Sciatic nerve (tissue), 2 donors: ENCODE data around the gene OPRL1. TPM values are rescaled to one million over a fixed set of nuclear protein-coding genes. Genes with fewer than 3 reads are reported as not detected.

Experiments
- ATAC-seq: fragments of 200-7000 bp; cut with Tn5 transposase; one replicate; pipeline ENCODE4 v1.9.1; 2020; ENCODE audit warnings: mild to moderate bottlenecking, moderate library complexity
- DNase-seq: peaks from one replicate; pipeline ENCODE4 v3.0.0-alpha.2; 2020; ENCODE audit warnings: low spot score
- intact Hi-C: fragments of 100-400 bp; cut with DNase I; formaldehyde crosslinking; loops from one replicate; pipeline ENCODE4 v1.14.2; 2022
- total RNA-seq: library from RNA; stranded (reverse); fragmentation: NEBNext Ultra II Directional; extraction: Animal tissue kit (Norgen Biotek cat#: 25700); gene quantifications from one replicate; pipeline ENCODE4 v1.2.1, GENCODE V29; 2021
- donor health status: DM: no; HTN: no; CAD: no.
- donor health status: DM: no; HTN: no; CAD: no.

Gene OPRL1
- total RNA-seq, 1 donor from 2014 or later: 1.0 TPM

GRCh38 chr20:64068386-64069208, 11.3 kb upstream of the OPRL1 start:
- ATAC-seq (no peak), DNase-seq (no peak)
- intact Hi-C loops: no loop called here

DNA sequence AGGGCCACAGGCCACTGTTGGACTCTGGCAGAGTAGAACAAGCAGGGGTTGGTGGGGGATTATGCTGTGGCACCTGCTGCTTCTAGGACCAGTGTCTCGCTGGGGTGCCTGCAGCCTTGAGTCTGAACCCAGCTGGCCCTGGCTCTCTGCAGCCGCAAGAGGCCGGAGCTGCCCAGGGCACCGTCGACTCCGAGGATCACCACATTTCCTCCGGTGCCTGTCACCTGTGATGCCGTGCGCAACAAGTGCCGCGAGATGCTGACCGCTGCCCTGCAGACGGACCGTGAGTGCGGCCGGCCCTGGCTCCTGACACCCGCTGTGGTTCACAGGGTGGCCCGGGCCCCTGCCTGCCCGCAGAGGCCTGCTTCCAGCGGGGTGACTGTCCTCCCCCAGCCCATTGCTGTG, 10.7 kb upstream of the OPRL1 start:
- intact Hi-C loops: no loop called here
- ATAC-seq: no peak
- DNase-seq: no peak

DNA sequence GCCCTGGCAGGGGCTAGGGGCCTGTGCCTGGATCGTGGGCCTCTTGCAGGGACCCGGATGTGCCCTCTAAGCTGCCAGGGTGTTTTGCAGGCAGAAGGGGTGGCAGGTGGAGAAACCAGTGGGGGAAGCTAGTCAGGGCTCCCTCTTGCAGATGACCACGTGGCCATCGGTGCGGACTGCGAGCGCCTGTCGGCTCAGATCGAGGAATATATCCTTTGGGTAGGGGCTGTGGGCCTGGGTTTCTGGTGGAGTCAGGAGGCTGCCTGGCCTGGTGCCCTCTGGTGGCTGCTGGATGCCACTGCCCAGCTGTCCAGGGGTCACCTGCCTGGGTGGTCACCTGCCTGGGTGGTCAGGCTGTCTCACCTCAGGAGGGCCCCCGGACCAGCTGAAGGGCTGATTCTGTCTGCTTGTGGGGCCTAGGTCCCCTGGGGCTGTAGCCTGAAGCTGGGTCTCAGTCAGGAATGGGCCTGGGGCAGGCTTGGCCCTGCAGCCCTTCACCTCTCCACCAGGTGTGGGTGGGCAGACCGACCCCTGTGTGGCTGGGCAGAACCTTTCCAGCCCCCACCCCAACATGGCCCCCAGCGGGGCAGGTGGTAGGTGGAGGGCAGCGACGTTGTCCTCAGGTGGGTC, 10.2 kb upstream of the OPRL1 start:
- ATAC-seq (no peak), DNase-seq (no peak)
- intact Hi-C loops: no loop called here

DNA sequence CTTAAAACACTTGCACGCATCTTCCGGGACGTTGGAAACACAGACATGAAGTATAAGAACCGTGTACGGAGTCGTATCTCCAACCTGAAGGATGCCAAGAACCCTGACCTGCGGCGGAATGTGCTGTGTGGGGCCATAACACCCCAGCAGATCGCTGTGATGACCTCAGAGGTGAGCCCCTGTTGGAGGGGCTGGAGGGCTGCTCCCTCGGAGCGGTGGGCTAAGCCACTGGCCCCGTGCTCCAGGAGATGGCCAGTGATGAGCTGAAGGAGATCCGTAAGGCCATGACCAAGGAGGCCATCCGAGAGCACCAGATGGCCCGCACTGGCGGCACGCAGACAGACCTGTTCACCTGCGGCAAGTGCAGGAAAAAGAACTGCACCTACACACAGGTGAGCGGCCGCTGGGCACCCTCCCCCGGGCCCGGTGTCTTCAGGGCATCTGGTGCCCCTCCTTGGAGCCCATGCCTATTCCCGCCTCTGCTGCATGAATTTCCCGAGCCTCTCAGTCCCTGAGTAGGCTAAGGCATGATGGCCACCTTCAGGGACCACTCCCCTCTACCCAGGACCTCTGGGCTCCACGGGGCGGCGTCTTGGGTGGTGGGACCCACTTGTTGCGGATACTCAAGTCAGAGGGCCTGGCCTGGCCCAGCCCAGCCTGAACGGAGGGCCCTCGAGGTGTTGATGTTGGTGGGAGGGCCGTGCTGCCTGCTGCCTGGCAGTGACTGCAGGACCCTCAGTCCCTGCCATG, 9.5 kb upstream of the OPRL1 start:
- ATAC-seq (no peak), DNase-seq (no peak)
- intact Hi-C loops: no loop called here

GRCh38 chr20:64071341-64072332, 8.2 kb upstream of the OPRL1 start:
- intact Hi-C loops: no loop called here
- ATAC-seq (no peak), DNase-seq (no peak)

DNA sequence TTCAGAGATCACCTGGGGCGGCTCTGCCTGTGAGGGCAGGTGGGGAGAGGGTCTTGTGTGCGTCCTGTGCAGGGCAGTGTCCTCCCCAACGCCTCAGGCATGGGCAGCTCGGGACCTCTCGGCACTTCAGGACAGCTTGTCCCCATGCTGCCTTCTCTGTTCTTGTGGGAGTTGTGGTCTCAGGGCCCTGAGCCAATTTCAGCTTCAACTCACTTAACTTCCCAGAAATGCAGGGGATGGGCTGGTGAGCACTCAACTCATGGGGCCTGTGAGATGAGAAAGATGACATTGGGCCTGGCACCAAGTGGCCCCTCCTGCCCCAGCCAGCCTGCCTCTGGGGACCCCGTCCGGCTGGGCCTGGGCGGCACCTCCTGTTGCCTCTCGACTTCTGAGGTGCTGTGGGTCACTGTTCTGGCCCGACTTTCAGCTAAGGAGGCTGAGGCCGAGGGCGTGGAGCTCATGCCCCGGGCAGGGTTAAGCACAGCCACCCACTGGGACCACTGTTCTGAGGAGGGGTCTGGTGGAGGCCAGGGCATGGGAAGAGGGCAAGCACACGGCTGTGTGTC, 7.3 kb upstream of the OPRL1 start:
- no peak for DNase-seq
- no peak for ATAC-seq
- intact Hi-C loops: no loop called here

DNA sequence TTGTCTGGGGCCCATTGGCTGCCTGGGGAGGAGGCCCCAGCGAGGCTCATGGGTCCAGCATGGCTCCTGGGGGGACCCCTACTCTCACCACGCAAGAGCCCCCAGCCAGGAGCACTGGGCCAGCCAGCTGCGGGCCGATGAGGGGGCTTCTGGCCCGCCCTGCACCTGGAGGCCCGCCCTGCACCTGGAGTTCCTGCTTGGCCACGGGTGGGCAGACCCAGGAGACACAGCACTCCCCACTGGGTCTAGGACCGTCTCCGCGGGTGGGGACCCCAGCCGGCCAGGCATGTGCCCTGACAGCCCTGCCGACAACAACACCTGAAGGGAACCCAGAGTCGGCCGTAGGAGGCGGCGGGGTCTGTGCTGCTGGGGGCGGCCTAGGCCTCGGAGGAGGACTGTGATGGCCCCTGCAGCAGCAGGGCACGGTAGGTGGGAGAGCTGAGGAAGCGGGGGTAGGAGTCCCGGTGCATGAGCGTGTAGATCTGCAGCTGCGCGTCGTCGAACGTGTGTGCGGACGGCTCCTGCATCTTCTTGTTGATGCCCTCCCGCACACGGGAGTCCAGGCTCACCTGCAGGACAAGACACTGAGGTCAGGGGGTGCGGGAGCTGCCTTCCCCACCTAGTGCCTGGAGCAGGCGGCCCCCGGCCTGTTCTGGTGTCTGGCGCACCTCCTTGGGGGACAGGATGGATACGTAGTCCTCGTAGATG, 6.3 kb upstream of the OPRL1 start:
- intact Hi-C loops: no loop called here
- ATAC-seq (no peak), DNase-seq (no peak)

DNA sequence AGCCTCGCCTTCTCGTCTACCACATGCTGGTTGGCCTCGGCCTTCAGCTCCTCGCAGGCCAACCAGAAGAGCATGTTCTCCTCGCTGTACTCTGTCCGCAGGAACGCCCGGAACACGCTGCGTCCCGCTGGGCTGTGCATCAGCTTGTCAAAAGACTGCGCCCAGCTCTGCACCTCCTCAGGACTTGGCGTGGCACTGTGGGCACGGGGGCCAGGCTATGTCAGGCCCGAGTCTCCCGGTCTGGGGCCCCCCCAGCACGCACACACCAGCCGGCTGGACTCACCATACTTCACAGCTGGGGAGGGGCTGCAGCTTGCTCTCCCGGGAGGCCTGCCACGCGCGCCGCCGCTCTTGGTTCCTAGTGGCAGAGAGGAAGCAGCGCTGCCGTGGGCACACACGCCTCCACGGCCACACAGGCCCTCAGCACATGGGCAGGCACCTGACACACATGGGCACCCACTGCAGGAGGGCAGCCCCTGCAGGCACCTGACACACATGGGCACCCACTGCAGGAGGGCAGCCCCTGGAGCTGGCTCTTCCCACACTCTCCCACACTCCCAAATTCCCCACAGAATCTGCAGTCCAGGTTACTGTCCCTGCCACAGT, 5.6 kb upstream of the OPRL1 start:
- DNase-seq (no peak), ATAC-seq (no peak)
- intact Hi-C loops: no loop called here

- no peak for ATAC-seq
- intact Hi-C loops: no loop called here
- no peak for DNase-seq
Measured at GRCh38 chr20:64074963-64075362, 4.9 kb upstream of the OPRL1 start.

- DNase-seq: no peak
- ATAC-seq: no peak
- intact Hi-C loops: no loop called here
Measured at GRCh38 chr20:64075556-64075955, 4.3 kb upstream of the OPRL1 start.

DNA sequence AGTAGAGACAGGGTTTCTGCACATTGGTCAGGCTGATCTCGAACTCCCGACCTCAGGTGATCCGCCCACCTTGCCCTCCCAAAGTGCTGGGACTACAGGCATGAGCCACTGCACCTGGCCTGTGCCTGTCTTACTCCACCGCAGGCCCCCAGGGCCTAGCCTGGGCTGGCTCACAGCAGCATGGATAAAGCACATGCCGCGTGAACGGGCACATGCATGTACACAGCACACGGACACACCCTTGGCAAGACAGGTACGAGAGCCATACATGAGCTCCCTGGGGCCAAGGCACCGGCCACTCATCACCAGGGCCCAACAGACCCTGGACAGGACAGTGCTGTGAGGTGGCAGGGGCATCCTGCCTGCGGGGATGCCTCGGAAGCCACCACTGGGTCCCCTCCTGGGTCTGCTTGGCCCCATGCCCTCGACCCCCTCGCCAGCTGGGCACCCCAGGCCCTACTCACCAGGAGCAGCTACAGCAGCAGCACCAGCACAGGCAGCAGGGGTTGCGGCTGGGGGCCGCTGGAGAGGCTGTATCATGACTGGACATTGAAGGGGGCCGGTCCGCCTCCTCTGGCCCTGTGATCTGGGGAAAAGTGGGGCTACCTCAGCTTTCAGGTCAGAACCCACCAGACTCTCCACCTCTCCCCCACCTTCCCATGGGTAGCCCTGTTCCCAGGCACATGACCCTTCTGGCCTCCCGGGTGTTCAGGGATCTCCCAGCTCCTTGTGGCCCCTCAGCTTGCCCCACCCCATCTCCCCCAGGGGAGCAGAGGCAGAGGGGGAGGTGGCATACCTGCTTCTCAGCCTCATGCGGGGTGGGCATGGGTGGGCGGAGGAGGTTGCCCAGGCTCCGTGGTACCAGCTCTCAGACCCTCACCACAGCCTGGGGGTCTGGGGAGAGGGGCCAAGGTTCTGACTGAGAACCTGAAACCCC, 3.6 kb upstream of the OPRL1 start:
- intact Hi-C loops: no loop called here
- DNase-seq: no peak
- ATAC-seq: no peak

GRCh38 chr20:64077094-64077493, 2.8 kb upstream of the OPRL1 start:
- DNase-seq (no peak), ATAC-seq (no peak)
- intact Hi-C loops: no loop called here

- intact Hi-C loops: no loop called here
- DNase-seq (no peak), ATAC-seq (no peak)
Measured at GRCh38 chr20:64077541-64077875, 2.4 kb upstream of the OPRL1 start.

- ATAC-seq: no peak
- intact Hi-C loops: loop anchor here (1.0 kb wide), 1 partner anchor 31 kb away; no protein-coding TSS in a partner anchor
- DNase-seq: no peak
Measured at GRCh38 chr20:64077876-64078551, 1.9 kb upstream of the OPRL1 start.

DNA sequence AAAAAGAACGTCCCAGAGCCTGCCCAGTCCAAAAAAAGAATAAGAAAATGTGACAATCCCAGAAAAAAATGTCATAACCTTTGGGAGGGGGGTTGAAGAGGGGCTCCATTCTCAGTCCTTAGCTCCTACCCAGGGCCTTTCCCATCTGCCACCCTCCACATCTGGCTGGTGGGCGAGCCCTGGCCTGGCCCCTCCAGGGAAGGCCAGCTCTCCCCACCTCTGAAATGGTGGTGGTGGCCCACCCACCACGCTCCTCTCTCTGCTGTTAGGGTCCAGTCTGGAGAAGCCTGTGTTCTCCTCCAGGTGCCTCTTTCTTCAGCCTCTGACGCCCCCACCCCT, 979 bp upstream of the OPRL1 start:
- DNase-seq (no peak), ATAC-seq (no peak)
- intact Hi-C loops: loop anchor here (1.0 kb wide), 1 partner anchor 32 kb away; no protein-coding TSS in a partner anchor
